Keratinocyte (primary cell): Measurements from ENCODE around the gene KIDINS220. TPM values are rescaled to one million over a fixed set of nuclear protein-coding genes. Genes with fewer than 3 reads are reported as not detected.

Source experiments
- DNase-seq: peaks from one replicate; pipeline ENCODE4 v3.0.0-alpha.2; 2011; ENCODE audit warnings: low read depth, missing footprints, low spot score
- FAIRE-seq: peaks from 2 replicates; lab custom pipeline; 2011; peaks lifted over from hg19 to GRCh38; lab: Jason Lieb, UNC
- H2AFZ ChIP-seq: 2 replicates; pipeline ENCODE4 v1.6.0; 2012; ENCODE audit warnings: low read length, control low read depth, inconsistent platforms; ENCODE audit not compliant: control insufficient read depth
- H3K27ac ChIP-seq: 2 replicates; pipeline ENCODE4 v1.5.1; 2011; ENCODE audit warnings: low read length; ENCODE audit not compliant: control insufficient read depth, insufficient read depth
- H3K27me3 ChIP-seq: 3 replicates; pipeline ENCODE4 v1.6.0; 2011; ENCODE audit warnings: low read length; ENCODE audit not compliant: control insufficient read depth, insufficient read depth; ENCODE audit errors: extremely low read depth
- H3K36me3 ChIP-seq, 2 experiments: 2 replicates in 1 of 2; 3 replicates in 1 of 2; pipeline ENCODE4 v1.5.1; 2011; ENCODE audit warnings: low read length in 2 of 2, mild to moderate bottlenecking in 1 of 2; ENCODE audit not compliant: control insufficient read depth in 2 of 2, insufficient read depth in 2 of 2; ENCODE audit errors: extremely low read depth in 1 of 2
- H3K4me1 ChIP-seq: 3 replicates; pipeline ENCODE4 v1.5.1; 2011; ENCODE audit warnings: low read length; ENCODE audit not compliant: control insufficient read depth, insufficient read depth; ENCODE audit errors: extremely low read depth
- H3K4me2 ChIP-seq: 3 replicates; pipeline ENCODE4 v1.6.0; 2011; ENCODE audit warnings: low read depth, low read length; ENCODE audit not compliant: control insufficient read depth, insufficient read depth; ENCODE audit errors: extremely low read depth
- H3K4me3 ChIP-seq, 3 experiments: fragments of 200-600 bp in 1 of 3; sonication (generic) in 1 of 3; 2 replicates in 2 of 3; 3 replicates in 1 of 3; pipeline ENCODE4 v1.5.1; 2011 to 2016; ENCODE audit warnings: low read length in 3 of 3, mild to moderate bottlenecking in 3 of 3, control low read depth in 2 of 3, inconsistent platforms in 1 of 3, low read depth in 1 of 3, mixed read lengths in 1 of 3, mixed run types in 1 of 3, moderate library complexity in 1 of 3; ENCODE audit not compliant: control insufficient read depth in 2 of 3, insufficient read depth in 2 of 3; ENCODE audit errors: extremely low read depth in 1 of 3
- H3K79me2 ChIP-seq: 2 replicates; pipeline ENCODE4 v1.6.0; 2012; ENCODE audit warnings: low read length; ENCODE audit not compliant: control insufficient read depth, insufficient read depth
- H3K9ac ChIP-seq: 3 replicates; pipeline ENCODE4 v1.6.0; 2011; ENCODE audit warnings: low read length; ENCODE audit not compliant: control insufficient read depth, insufficient read depth; ENCODE audit errors: extremely low read depth
- H3K9me1 ChIP-seq: 3 replicates; pipeline ENCODE4 v1.6.0; 2011; ENCODE audit warnings: low read length; ENCODE audit not compliant: control insufficient read depth, insufficient read depth; ENCODE audit errors: extremely low read depth
- H3K9me3 ChIP-seq: 2 replicates; pipeline ENCODE4 v1.5.1; 2012; ENCODE audit warnings: low read depth, low read length; ENCODE audit not compliant: control insufficient read depth
- H4K20me1 ChIP-seq: 3 replicates; pipeline ENCODE4 v1.6.0; 2011; ENCODE audit warnings: low read length; ENCODE audit not compliant: control insufficient read depth, insufficient read depth; ENCODE audit errors: extremely low read depth
- CTCF ChIP-seq, 3 experiments: IDR thresholded peaks in 1 of 3; conservative IDR thresholded peaks in 1 of 3; optimal IDR thresholded peaks in 1 of 3; 2 replicates in 2 of 3; 3 replicates in 1 of 3; pipeline versions ENCODE3 to v1.5.1; 2011; ENCODE audit warnings: low read length in 3 of 3, mild to moderate bottlenecking in 3 of 3, moderate library complexity in 2 of 3, control low read depth in 1 of 3, inconsistent platforms in 1 of 3; ENCODE audit not compliant: insufficient read depth in 2 of 3; ENCODE audit errors: extremely low read depth in 1 of 3
- EZH2 ChIP-seq: IDR thresholded peaks from one replicate; pipeline ENCODE4 v1.6.1; 2012; ENCODE audit warnings: inconsistent platforms, mild to moderate bottlenecking, low read length, moderate library complexity
- dilution Hi-C: fragments of 300-500 bp; cut with MboI; formaldehyde crosslinking; loops from one replicate; pipeline ENCODE4 v1.7.0; 2020; ENCODE audit warnings: low sequenced_read_pairs; ENCODE audit not compliant: extremely low pct_ligation_motif_present
- polyA plus RNA-seq, 5 experiments: library from polyadenylated mRNA; depleted of rRNA in 3 of 5; stranded (reverse) in 3 of 5; stranded (forward) in 1 of 5; unstranded in 1 of 5; fragments of >200 nt; gene quantifications; 1 replicate in 1 of 5; 2 replicates in 3 of 5; 3 replicates in 1 of 5; pipeline versions ENCODE4 v1.2.1 to v1.2.3, GENCODE V29; 2011 to 2012; ENCODE audit warnings: missing spikeins in 2 of 5, low read depth in 1 of 5, low replicate concordance in 1 of 5

The KIDINS220 gene
- polyA plus RNA-seq, 1 donor (not counting 4 experiments of a cell fraction or from before 2014, with no cell fraction given): 28.8 TPM

DNA sequence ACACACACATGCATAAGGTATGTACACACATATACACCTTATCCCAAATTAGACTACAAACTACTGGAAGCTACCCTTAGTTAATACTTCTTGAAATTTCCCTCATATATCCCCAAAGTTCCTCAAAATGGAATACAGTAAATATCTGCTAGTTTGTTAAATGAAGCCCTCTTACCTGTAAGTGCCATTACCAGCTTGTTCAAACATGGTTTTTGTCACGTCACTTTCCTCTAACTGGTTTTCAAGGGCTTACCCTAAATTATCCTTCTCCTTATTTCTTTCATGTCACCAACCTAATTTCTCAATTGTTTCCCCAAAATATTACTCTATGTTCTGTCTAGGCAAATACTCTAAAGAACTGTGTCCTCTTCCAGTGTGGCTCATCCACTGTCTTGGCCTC is 24.4 kb upstream of the KIDINS220 start:
- Histone ChIP-seq H3K9ac (no peak overlapping the region), H3K9me3 (no peaks in the 10 kb centered on the region), H3K36me3 (peaks cover 7 to 8% of the 10 kb centered on the region in 2 experiments), H3K27ac (no peak overlapping the region), H4K20me1 (no peaks in the 10 kb centered on the region), H3K4me2 (no peak overlapping the region), H3K27me3 (no peaks in the 10 kb centered on the region), H3K79me2 (no peaks in the 10 kb centered on the region), H3K9me1 (no peaks in the 10 kb centered on the region), H2AFZ (no peak overlapping the region), H3K4me3 (no peak overlapping the region), H3K4me1 (peaks cover 12% of the 10 kb centered on the region)
- dilution Hi-C loops: no loop called here
- no peak for FAIRE-seq
- no peak for DNase-seq
- TF ChIP-seq EZH2: no peak
- TF ChIP-seq CTCF (optimal IDR thresholded peaks at IDR 0.05 in 1 of 3, IDR thresholded peaks at IDR 0.05 in 1 of 3, conservative IDR thresholded peaks at IDR 0.05 in 1 of 3; ENCODE audit: extremely low read depth in 1 of 3, insufficient read depth in 2 of 3, low read length in 3 of 3): no peak

DNA sequence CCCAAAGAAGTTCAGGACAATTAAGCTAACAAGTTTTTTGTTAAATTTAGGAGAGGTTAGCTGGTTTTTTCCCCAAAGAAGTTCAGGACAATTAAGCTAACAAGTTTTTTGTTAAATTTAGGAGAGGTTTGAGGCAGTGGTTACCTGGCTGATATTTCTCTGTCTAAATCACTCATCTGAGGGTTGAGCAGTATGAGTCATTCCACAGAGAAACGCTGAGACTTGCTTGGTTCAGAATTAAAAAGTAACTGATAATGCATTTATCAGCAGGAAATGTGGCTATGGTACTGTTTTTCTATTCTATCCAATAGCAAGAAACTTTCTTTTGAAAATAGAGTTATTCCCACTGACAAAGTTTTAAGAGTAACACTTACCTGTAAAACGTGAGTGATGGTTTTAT is 22.8 kb upstream of the KIDINS220 start:
- H3K27me3 ChIP-seq: no peaks in the 10 kb centered on the region
- TF ChIP-seq CTCF (optimal IDR thresholded peaks at IDR 0.05 in 1 of 3, IDR thresholded peaks at IDR 0.05 in 1 of 3, conservative IDR thresholded peaks at IDR 0.05 in 1 of 3; ENCODE audit: extremely low read depth in 1 of 3, insufficient read depth in 2 of 3, low read length in 3 of 3) (no peak), EZH2 (no peak)
- peaks cover 6% of the 10 kb centered on the region in 2 experiments for H3K36me3 ChIP-seq
- peak overlapping the region; percentile 34 for H3K27ac ChIP-seq
- dilution Hi-C loops: no loop called here
- FAIRE-seq (peak; percentile 87), DNase-seq (no peak)
- H4K20me1 ChIP-seq: no peaks in the 10 kb centered on the region
- H3K4me1 ChIP-seq: peaks cover 17% of the 10 kb centered on the region
- no peak overlapping the region for H3K9ac ChIP-seq
- no peaks in the 10 kb centered on the region for H3K9me3 ChIP-seq
- no peaks in the 10 kb centered on the region for H3K9me1 ChIP-seq
- peak overlapping the region; percentile 7 for H3K4me2 ChIP-seq
- H2AFZ ChIP-seq: no peak overlapping the region
- no peaks in the 10 kb centered on the region for H3K79me2 ChIP-seq
- H3K4me3 ChIP-seq: no peak overlapping the region
